Measurements from ENCODE around the gene IMMT. TPM values are rescaled to one million over a fixed set of nuclear protein-coding genes. Genes with fewer than 3 reads are reported as not detected.

The IMMT gene
- total RNA-seq, 4 donors from 2014 or later, result 42.6 to 54.3 (median 46.6) TPM

GRCh38 chr2:86240251-86240650 is 45.0 kb upstream of the IMMT start:
- WGBS, 2 donors, result 90 to 94% methylated on average over 14 of the region's 14 CpGs
- no peak overlapping the region for H3K27ac ChIP-seq
- H3K4me1 ChIP-seq, result peaks cover 0 to 3% (median 0%) of the 10 kb centered on the region in 4 donors
- no peak for TF ChIP-seq CTCF (IDR thresholded peaks at IDR 0.05)
- no peak for TF ChIP-seq EP300 (IDR thresholded peaks at IDR 0.05)
- TF ChIP-seq POLR2A (IDR thresholded peaks at IDR 0.05), result no peak
- no peaks in the 10 kb centered on the region for H3K36me3 ChIP-seq
- H3K9me3 ChIP-seq, result no peaks in the 10 kb centered on the region
- no peaks in the 10 kb centered on the region for H3K27me3 ChIP-seq
- no peak overlapping the region for H3K4me3 ChIP-seq
- no peak for DNase-seq (ENCODE audit: low spot score in 2 of 2)

DNA sequence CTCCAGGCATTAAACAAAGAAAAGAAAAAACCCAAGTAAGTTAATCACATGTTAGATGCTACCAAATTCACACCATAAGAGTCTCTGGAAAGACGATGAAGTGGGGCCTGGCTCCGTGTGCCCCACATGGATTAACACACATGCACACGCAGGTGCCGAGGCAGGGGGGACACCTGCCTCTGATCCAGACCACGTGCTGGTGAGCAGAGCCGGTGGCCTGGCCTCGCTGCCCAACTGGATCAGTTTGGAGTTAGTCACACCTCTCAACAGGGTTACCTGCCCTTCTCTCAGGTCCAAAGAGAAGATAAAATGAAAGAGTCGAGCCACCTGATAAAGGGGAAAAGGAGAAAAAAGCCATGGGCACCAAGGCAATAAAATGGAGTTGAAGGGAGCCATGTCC is 44.5 kb upstream of the IMMT start:
- no peak overlapping the region for H3K4me3 ChIP-seq
- peaks cover 0 to 3% (median 0%) of the 10 kb centered on the region in 4 donors for H3K4me1 ChIP-seq
- no peaks in the 10 kb centered on the region for H3K36me3 ChIP-seq
- H3K27me3 ChIP-seq, result no peaks in the 10 kb centered on the region
- no peak overlapping the region for H3K27ac ChIP-seq
- no peaks in the 10 kb centered on the region for H3K9me3 ChIP-seq
- DNase-seq (ENCODE audit: low spot score in 2 of 2), result no peak
- 87 to 91% methylated on average over 8 of the region's 8 CpGs for WGBS, 2 donors
- TF ChIP-seq EP300 (IDR thresholded peaks at IDR 0.05), result no peak
- TF ChIP-seq POLR2A (IDR thresholded peaks at IDR 0.05), result no peak
- TF ChIP-seq CTCF (IDR thresholded peaks at IDR 0.05), result no peak

GRCh38 chr2:86239326-86239725 is 44.1 kb upstream of the IMMT start:
- Histone ChIP-seq H3K4me1 (peaks cover 0 to 5% (median 0%) of the 10 kb centered on the region in 4 donors), H3K9me3 (no peaks in the 10 kb centered on the region), H3K36me3 (no peaks in the 10 kb centered on the region), H3K27me3 (no peaks in the 10 kb centered on the region), H3K27ac (no peak overlapping the region), H3K4me3 (no peak overlapping the region)
- no peak for TF ChIP-seq CTCF (IDR thresholded peaks at IDR 0.05)
- TF ChIP-seq POLR2A (IDR thresholded peaks at IDR 0.05), result no peak
- no peak for TF ChIP-seq EP300 (IDR thresholded peaks at IDR 0.05)
- DNase-seq (ENCODE audit: low spot score in 2 of 2), result no peak
- WGBS, 2 donors, result 67 to 72% methylated on average over 4 of the region's 4 CpGs

DNA sequence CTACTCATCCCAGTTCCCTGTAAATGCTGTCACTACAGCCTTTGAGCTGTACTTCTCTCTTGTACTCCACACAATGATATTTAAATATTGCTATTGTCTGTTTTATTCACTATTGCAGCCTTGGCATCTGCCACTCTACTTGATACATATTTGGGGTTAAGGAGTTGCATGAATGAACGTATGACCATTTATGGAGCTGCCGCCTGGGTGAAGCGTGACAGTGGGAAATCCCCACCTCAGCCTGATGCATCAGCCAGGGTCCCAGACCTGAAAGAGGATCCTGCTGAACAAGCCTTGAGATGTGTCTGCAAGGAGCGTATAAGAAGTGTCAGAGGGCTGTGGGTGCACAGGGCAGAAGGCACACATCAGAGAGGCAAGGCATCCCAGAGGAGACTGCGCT is 43.1 kb upstream of the IMMT start:
- WGBS, 2 donors, result 81 to 83% methylated on average over 5 of the region's 5 CpGs
- no peak for DNase-seq (ENCODE audit: low spot score in 2 of 2)
- Histone ChIP-seq H3K27ac (no peak overlapping the region), H3K27me3 (no peaks in the 10 kb centered on the region), H3K9me3 (no peaks in the 10 kb centered on the region), H3K4me3 (no peak overlapping the region), H3K4me1 (peaks cover 0 to 5% (median 0%) of the 10 kb centered on the region in 4 donors), H3K36me3 (no peaks in the 10 kb centered on the region)
- no peak for TF ChIP-seq POLR2A (IDR thresholded peaks at IDR 0.05)
- TF ChIP-seq EP300 (IDR thresholded peaks at IDR 0.05), result no peak
- TF ChIP-seq CTCF (IDR thresholded peaks at IDR 0.05), result no peak

DNA sequence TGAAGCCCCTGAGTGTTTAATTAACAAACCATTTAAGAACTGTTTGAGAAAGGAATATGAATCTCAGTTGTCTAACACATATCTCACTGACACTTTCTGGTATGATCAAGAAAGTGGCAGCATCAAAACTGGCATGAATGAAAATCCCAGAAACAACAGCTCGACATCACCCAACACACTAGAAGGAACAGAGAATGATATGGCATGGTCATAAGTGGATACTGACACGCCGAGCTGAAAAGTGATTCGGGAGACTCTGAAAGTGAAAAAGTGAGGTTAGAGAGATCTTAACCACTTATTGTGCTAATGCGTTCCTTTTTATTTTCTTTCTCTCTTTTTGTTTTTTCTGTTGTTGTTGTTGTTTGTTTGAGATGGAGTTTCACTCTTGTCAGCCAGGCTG is 41.9 kb upstream of the IMMT start:
- Histone ChIP-seq H3K27me3 (no peaks in the 10 kb centered on the region), H3K36me3 (no peaks in the 10 kb centered on the region), H3K4me1 (peaks cover 0 to 5% (median 0%) of the 10 kb centered on the region in 4 donors), H3K9me3 (no peaks in the 10 kb centered on the region), H3K4me3 (no peak overlapping the region), H3K27ac (no peak overlapping the region)
- 76% methylated on average over 5 of the region's 5 CpGs for WGBS, 2 donors
- DNase-seq (ENCODE audit: low spot score in 2 of 2), result no peak
- TF ChIP-seq EP300 (IDR thresholded peaks at IDR 0.05) (no peak), POLR2A (IDR thresholded peaks at IDR 0.05) (no peak), CTCF (IDR thresholded peaks at IDR 0.05) (no peak)

Data from tibial nerve (tissue), 4 donors.